NB4 (cell line): ENCODE measurements around the gene RBKS.

Experiments used
- MYC ChIP-seq: IDR thresholded peaks from 2 replicates; pipeline ENCODE4 v1.6.1; 2011; ENCODE audit warnings: low read depth, low read length
- POLR2A ChIP-seq: IDR thresholded peaks from 2 replicates; pipeline ENCODE4 v1.6.1; 2011; ENCODE audit warnings: mild to moderate bottlenecking; ENCODE audit not compliant: insufficient read length; ENCODE audit errors: extremely low read depth
- TF ChIP-seq, protein P1 (sequence below): IDR thresholded peaks from one replicate; pipeline ENCODE4 v1.5.1; 2012; ENCODE audit warnings: low read depth, low read length

DNA sequence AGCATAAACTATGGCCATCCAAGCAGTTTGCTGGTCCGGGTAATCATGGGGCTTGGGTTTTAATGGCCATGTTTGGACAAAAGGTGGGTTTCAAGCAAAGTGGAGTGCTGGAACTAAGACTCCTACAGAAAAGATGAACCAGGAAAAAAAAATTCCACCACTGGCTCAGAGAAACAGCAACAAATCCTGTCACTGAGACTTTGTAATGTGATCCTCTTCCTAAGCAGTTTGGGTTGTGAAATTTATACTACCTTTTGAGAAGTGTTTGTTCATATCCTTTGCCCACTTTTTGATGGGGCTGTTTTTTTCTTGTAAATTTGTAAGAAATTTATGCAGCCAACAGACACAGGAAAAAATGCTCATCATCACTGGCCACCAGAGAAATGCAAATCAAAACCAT lies 78.4 kb downstream of the RBKS start:
- TF ChIP-seq, protein P1, sequence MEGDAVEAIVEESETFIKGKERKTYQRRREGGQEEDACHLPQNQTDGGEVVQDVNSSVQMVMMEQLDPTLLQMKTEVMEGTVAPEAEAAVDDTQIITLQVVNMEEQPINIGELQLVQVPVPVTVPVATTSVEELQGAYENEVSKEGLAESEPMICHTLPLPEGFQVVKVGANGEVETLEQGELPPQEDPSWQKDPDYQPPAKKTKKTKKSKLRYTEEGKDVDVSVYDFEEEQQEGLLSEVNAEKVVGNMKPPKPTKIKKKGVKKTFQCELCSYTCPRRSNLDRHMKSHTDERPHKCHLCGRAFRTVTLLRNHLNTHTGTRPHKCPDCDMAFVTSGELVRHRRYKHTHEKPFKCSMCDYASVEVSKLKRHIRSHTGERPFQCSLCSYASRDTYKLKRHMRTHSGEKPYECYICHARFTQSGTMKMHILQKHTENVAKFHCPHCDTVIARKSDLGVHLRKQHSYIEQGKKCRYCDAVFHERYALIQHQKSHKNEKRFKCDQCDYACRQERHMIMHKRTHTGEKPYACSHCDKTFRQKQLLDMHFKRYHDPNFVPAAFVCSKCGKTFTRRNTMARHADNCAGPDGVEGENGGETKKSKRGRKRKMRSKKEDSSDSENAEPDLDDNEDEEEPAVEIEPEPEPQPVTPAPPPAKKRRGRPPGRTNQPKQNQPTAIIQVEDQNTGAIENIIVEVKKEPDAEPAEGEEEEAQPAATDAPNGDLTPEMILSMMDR = no peak
- TF ChIP-seq POLR2A = no peak
- TF ChIP-seq MYC = no peak
